ENCODE measurements around the gene OLFM4.

OLFM4 gene

DNA sequence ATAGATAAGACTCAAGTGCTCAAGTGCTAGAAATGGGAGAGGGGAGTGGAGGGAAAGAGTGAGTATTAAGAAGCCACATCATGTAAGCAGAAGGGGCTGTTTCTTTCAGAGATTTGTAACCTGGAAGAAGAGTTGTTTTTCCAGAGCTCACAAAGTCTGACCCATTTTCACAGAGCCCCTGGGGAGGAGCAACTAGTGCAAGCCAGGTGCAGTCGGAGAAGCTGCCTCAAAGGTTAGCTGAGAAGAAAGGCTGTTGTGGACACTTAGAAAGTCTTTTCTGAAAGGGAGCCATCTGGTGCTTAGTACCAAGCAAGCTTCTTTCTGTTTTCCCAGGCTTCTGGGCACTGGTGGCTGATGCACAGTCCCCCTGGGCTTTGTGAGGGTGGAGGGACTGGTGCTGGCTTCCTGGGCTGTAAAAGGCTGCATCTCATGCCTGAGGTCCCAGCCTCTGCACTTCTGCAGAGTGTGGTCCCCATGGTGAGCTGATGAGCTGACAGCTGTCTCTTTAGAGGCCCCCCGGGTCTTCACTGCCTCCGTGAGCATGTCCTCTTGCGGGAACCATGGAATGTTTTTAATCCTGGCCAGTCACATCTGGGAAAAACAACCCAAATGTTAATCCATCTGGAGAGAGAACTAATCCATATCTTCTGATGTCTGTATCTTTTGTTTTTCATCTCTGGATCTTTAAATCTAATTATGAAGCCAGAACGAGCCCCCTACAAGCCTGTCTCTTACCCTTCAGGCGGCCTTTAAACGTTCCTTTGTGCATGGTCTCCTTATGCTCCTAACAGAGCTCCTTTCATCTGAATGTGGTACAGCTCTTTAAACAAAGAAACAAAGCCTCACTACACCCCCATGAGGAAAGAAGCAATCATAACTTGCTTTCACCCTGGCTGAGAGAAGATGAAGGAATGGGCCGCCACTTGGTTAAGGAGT is 40.2 kb downstream of the OLFM4 start:
- DNase-seq: no peak

DNA sequence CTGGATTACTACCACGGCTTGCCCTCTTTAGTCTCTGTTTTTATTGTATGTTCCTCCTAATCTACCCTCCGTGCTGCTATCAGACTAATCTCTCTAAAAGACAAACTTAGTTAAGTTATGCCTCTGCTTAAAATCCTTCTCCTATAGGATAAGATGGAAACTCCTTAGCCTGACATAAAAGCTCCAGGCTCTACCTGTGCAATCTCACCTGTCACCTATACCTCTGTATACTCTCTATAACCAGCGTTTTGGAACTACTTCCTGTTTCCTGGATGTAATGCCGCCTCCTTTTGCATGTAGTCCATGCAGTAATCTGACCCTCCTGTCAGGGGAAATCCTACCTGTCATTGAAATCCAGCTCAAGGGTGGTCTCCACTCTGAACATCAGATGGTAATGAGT is 41.2 kb downstream of the OLFM4 start:
- no peak for DNase-seq

DNA sequence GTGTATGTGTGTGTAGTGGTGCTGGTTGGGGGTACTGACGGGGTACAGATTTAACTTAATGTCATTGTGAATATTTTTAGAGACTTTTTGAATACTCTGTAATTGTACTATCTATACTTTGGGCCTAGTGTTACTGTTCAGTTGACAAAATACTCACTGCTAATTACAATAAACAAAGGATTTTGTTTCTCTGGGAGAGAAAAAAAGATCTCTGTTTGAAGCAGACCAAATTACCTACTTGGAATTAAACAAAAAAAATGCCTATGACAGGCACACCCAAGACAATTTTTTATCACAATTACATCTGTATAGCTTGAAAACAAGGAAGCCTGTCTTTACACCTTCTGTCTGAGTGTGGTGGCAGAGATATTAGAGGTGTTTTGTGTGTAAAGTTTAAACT is 45.1 kb downstream of the OLFM4 start:
- no peak for DNase-seq

DNA sequence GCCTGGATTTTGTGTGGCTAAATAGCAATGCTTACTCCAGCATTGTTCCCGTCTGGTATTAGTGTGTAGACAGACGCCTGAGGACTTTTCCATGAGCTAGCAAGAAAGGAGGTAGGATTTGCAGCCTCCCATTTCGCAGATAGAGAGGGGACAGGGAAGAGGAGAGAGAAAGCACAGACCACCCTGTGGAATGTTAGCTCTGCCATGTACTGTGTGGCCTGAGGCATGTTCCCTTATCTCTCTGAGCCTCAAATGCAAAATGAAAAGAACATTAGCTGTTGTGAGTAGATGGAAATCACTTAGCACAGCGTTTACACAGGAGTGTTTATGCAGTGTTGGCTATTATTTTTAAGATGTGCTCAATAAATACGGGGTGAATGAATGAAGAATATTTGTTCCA is 45.5 kb downstream of the OLFM4 start:
- no peak for DNase-seq

DNA sequence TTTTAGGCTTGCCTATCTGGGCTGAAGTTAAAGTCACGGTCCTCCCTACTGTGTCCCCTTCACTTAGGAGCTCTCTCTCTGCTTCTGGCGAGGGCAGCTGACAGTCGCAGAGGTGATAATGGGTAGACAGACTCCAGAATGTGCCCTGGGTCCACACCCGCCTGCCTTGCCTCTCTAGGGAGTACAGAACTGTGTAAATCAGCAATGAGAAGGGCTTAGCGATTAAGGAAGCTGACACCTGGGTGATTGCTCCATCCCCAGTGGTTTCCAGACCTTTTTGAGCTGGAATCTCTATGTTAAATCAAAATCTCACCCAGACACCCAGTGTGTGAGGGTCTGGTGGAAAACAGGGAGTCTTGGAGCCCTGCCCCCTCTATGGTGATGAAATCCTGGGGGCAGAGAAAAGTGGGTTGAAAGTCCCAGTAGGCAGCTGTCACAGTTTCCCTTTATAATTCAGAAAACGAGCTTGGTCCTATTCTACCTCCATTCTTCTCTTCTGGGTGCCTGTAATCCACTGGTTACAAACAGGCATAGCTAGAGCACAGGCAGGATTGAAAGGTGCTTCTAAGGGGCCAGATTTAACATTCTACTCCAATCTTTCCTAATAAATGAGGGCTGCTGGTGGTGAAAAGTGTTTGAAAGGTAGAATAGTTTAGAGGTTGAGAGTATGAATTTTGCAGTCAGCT is 46.9 kb downstream of the OLFM4 start:
- no peak for DNase-seq

DNA sequence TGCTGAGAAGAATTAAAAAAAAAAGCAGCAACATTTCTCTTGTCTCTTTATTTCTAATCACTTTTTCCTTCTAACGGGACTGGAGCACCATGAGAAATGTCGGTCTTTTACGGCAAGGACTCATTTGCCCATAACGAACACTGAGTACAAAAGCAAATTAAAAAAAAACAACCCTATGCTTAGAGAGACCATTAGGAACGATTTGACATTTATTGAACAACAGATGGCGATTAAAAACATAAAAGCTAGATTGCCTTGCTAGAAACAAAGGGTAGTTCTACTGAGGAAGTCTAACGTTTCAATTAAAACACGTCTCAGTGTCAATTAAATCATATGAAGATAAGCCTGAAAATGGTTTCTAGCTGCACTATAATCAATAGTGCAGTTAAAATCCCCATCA is 51.1 kb downstream of the OLFM4 start:
- no peak for DNase-seq

DNA sequence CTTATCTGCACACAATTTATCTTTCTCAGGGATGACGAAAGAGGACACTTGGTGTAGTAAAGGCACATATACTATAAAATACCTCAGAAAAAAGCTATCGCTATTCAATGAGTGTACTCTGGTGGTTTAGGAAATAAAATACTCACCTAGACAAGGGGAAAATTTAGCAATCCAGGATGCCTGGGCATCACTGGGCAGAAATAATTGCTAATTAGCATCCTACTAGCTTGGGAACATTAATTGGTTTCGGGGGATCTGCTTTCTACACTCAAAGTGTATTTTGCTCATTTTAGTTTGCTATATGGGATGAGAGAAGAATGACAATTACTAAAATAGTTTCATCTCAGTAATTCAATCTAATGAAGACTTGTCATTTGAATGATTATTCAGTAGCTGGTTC is 60.3 kb downstream of the OLFM4 start:
- no peak for DNase-seq

DNA sequence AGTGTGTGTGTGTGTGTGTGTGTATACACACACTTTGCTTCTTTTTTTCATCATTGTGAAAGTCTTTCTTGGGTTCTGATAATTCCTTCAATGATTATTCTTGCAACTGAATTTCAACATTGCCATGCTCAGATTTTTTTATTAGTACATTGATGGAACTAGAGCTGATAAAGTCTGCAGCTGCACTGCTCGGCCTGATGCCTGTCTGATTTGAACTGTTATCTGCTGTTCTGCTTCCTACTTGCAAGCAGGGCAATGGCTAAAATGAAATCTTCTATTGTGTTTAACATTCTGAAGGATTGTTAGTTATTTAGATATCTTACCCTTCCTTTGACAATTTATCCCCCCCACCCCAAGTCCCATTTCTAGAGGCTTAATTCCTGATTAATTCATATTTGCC is 61.3 kb downstream of the OLFM4 start:
- DNase-seq: no peak

DNA sequence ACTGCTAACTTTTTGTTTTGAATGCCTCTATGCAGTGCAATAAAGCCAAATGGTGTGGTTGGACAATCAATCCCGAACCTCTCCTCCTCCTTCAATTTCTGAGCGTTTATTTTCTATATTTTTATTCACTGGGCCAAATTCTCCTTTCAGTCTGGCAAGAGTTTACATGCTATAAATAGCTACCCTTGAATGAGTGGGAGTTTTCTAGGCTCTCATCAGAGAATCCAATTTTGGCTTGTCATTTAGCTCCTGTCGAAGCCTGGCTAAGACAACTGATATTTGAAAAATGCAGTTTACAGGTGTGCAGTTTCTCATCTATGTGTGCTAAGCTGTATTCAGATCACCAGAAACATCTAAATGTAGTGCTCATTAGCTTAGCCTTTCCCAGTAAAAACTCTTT is 61.8 kb downstream of the OLFM4 start:
- no peak for DNase-seq

DNA sequence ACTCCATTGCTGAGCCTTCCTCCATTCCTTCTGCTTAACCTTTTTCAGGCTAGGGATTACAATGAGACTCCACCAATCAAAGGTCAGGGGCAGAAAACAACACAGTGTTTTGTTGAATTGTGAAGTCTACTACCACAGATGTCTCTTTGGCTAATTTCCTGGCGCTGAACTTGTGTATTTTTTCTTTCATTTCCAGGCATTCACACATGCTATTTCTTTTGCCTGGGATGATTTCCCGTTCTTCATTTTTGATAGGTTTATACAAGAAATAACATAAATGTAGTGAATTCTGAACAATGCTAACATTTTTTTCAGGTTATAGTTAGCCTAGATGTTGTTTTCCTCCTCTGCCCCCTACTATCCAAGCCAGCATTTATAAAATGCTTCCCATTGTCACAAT is 64.3 kb downstream of the OLFM4 start:
- no peak for DNase-seq

DNA sequence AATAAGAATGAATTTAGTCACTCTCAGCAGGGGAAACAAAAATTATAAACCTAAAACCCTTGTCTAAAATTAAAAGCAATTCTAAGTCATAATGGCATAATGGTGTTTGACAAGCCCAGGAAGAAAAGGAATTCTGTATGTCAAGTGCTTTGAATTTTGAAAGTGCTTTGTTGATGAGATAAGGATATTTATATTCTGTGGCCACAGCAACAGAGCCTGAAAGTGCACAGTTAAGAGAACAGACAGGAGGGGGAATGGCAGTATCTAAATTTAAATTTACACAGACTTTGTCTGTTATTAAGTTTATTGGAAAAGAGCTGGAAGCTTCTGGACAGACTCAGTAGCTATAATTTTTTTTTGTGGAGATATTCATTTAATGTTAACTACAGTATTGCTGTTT is 69.8 kb downstream of the OLFM4 start:
- no peak for DNase-seq

DNA sequence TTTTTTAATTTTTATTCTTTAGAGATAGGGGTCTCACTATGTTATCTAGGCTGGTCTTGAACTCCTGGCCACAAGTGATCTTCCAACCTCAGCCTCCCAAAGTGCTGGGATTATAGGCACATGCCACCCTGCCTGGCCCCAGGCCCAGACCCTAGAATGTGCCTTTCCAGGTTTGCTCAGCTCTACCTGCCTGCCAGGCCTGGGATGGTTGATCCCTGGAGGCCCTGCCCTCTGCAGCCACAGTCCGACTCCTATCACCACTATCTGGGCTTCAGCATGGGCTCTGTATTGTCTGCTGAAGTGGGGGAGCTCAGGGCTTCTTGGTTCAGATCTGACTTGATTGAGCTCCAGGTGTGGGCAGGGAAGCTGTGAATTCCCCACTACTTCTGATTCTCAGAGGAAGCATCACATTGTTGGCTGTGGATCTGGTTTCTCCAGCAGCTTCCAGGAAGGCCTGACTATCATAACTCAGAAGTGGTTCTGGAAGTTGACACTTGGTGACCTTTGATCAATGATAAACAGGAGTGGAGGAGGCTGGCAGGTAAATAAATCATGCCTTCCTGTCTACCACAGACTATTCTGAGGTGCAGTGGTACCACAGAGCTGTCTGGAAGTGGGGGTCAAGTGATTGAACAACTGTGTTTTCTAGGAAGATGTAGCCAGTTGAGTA is 71.9 kb downstream of the OLFM4 start:
- no peak for DNase-seq

Data from fibroblast of skin of abdomen (primary cell).